Type B pancreatic cell (in vitro differentiated cells): ENCODE results near the gene GUCY2D. TPM values are rescaled to one million over a fixed set of nuclear protein-coding genes. Genes with fewer than 3 reads are reported as not detected.

ENCODE experiments used
- DNase-seq: peaks from one replicate; pipeline ENCODE4 v3.0.0; 2021; ENCODE audit warnings: mixed read lengths; ENCODE audit not compliant: unreplicated experiment; ENCODE audit errors: extremely low spot score
- H3K27ac Mint-ChIP-seq: 2 replicates; pipeline ENCODE4 v1.8.0; 2021; ENCODE audit warnings: mild to moderate bottlenecking, mixed read lengths
- H3K27me3 Mint-ChIP-seq: 2 replicates; pipeline ENCODE4 v1.8.0; 2021; ENCODE audit warnings: mixed read lengths
- H3K36me3 Mint-ChIP-seq: 2 replicates; pipeline ENCODE4 v1.8.0; 2021; ENCODE audit warnings: mixed read lengths
- H3K4me1 Mint-ChIP-seq: one replicate; pipeline ENCODE4 v1.8.0; 2021; ENCODE audit warnings: mixed read lengths; ENCODE audit not compliant: unreplicated experiment
- H3K4me3 Mint-ChIP-seq: 2 replicates; pipeline ENCODE4 v1.8.0; 2021; ENCODE audit warnings: mild to moderate bottlenecking, mixed read lengths
- H3K9me3 Mint-ChIP-seq: 2 replicates; pipeline ENCODE4 v1.8.0; 2021; ENCODE audit warnings: mixed read lengths
- total RNA-seq: library from RNA; stranded (reverse); gene quantifications from 2 replicates; pipeline ENCODE4 v1.2.1, GENCODE V29; 2021; ENCODE audit warnings: low replicate concordance
- TF ChIP-seq, protein P1 (sequence below): fragments of 200-600 bp; sonication (generic); conservative IDR thresholded peaks from 2 replicates; pipeline ENCODE4 v1.5.0; 2021; ENCODE audit warnings: antibody characterized with exemption, mild to moderate bottlenecking

The GUCY2D gene
- total RNA-seq, 1 donor from 2014 or later: 0.29 TPM

DNA sequence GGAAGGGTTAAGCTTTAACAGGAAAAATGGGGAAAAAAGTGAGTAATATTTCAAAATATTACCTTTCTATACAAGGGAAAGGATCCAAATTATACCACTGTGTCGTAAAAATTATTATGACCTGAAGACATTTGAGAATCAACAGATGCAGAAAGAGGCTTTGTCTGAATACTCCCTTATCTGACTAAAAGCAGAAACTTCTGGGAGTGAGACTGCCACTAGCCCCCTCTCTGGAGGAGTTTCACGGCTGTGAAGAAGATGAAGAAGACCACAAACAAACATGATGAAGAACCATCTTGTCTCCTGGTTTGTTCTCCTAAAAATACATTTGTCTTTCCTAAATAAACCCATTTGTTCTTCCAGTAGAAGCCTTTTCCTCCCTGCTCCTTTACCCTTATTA lies 41.0 kb upstream of the GUCY2D start:
- Mint-ChIP-seq H3K9me3 (no peaks in the 10 kb centered on the region), H3K27ac (no peak overlapping the region), H3K4me1 (no peaks in the 10 kb centered on the region), H3K4me3 (no peak overlapping the region), H3K27me3 (peaks cover 15% of the 10 kb centered on the region), H3K36me3 (no peaks in the 10 kb centered on the region)
- DNase-seq: no peak
- TF ChIP-seq, protein P1, sequence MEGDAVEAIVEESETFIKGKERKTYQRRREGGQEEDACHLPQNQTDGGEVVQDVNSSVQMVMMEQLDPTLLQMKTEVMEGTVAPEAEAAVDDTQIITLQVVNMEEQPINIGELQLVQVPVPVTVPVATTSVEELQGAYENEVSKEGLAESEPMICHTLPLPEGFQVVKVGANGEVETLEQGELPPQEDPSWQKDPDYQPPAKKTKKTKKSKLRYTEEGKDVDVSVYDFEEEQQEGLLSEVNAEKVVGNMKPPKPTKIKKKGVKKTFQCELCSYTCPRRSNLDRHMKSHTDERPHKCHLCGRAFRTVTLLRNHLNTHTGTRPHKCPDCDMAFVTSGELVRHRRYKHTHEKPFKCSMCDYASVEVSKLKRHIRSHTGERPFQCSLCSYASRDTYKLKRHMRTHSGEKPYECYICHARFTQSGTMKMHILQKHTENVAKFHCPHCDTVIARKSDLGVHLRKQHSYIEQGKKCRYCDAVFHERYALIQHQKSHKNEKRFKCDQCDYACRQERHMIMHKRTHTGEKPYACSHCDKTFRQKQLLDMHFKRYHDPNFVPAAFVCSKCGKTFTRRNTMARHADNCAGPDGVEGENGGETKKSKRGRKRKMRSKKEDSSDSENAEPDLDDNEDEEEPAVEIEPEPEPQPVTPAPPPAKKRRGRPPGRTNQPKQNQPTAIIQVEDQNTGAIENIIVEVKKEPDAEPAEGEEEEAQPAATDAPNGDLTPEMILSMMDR: no peak

DNA sequence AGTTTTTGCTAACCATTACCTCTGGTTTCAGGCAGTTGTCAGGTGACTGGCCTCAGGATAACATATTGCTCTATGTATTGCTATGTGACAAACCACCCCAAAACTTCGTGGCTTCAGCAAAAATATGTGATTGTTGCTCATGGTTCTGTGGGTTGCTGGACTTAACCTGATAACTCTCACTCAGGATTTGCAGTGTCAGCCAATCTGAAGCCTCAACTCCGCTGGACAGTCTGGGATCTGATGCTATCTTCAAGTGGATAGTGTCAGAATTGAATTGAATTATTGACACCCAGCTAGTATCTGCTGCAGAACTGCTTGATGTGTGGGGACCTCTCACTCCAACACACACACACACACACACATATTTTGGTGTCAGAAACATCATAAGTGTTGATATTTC lies 34.7 kb upstream of the GUCY2D start:
- no peaks in the 10 kb centered on the region for H3K36me3 Mint-ChIP-seq
- H3K9me3 Mint-ChIP-seq: no peaks in the 10 kb centered on the region
- peaks cover 19% of the 10 kb centered on the region for H3K27me3 Mint-ChIP-seq
- no peaks in the 10 kb centered on the region for H3K4me1 Mint-ChIP-seq
- DNase-seq: no peak
- TF ChIP-seq, protein P1: no peak
- no peak overlapping the region for H3K27ac Mint-ChIP-seq
- no peak overlapping the region for H3K4me3 Mint-ChIP-seq

DNA sequence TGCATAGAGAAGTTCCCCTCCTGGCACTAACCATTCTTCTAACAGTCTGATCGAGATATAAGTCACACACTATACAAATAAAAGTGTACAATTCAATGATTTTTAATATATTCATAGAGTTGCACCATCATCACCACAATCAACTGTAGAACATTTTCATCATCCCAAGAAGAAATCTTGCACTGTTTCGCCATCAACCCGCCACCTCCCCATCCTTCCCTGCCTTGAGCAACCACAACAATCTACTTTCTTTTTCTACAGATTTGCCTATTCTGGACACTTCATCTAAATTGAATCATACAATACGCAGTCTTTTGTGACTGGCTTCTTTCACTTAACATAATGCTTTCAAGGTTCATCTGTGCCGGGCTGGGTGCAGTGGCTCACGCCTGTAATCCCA lies 33.0 kb upstream of the GUCY2D start:
- Mint-ChIP-seq H3K27me3 (peaks cover 20% of the 10 kb centered on the region), H3K4me1 (no peaks in the 10 kb centered on the region), H3K4me3 (no peak overlapping the region), H3K36me3 (no peaks in the 10 kb centered on the region), H3K27ac (no peak overlapping the region), H3K9me3 (peaks cover 2% of the 10 kb centered on the region)
- TF ChIP-seq, protein P1: no peak
- no peak for DNase-seq

DNA sequence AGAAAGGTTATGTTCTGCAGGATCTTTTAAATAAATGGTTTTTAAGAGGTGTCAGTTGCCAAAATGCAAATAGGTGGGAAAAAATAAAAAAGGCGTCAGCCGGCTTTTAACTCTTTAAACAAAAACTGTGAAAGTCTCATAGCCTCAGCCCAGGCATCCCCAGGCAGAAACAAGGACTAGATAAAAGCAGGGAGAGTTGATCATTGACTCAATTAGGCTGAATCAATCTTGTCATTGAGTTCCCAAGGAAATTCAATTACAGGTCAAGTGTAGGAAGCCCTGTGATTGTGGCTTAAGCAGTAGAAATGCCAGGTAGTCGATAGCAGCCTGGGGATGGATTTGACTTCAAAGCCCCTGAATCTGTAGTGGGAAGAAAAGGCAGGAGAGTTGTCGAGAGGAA lies 30.8 kb upstream of the GUCY2D start:
- Mint-ChIP-seq H3K9me3 (peaks cover 9% of the 10 kb centered on the region), H3K36me3 (no peaks in the 10 kb centered on the region), H3K27me3 (peaks cover 23% of the 10 kb centered on the region), H3K27ac (no peak overlapping the region), H3K4me3 (no peak overlapping the region), H3K4me1 (no peaks in the 10 kb centered on the region)
- DNase-seq: no peak
- TF ChIP-seq, protein P1: no peak

GRCh38 chr17:7972131-7972785 lies 30.2 kb upstream of the GUCY2D start:
- Mint-ChIP-seq H3K9me3 (peaks cover 9% of the 10 kb centered on the region), H3K27me3 (peaks cover 28% of the 10 kb centered on the region), H3K4me3 (no peak overlapping the region), H3K4me1 (no peaks in the 10 kb centered on the region), H3K36me3 (no peaks in the 10 kb centered on the region), H3K27ac (no peak overlapping the region)
- DNase-seq: no peak
- TF ChIP-seq, protein P1: peak; percentile 57
